Thymus (tissue), 11 donors: ENCODE measurements around the gene PLEKHG4B. TPM values are rescaled to one million over a fixed set of nuclear protein-coding genes. Genes with fewer than 3 reads are reported as not detected.

Source experiments
- DNase-seq, 9 donors: peaks; one replicate each; pipeline ENCODE4 v3.0.0-alpha.2; 2013; ENCODE audit warnings: low spot score in 9 of 9, low read depth in 6 of 9, missing footprints in 1 of 9
- H3K27ac ChIP-seq, 2 donors: one replicate each; pipeline ENCODE4 v1.5.1; 2013; ENCODE audit warnings: control low read depth in 1 of 2, low read depth in 1 of 2, low read length in 1 of 2, mild to moderate bottlenecking in 1 of 2, moderate library complexity in 1 of 2
- H3K27me3 ChIP-seq, 2 donors: one replicate each; pipeline ENCODE4 v1.5.1; 2013; ENCODE audit warnings: low read length in 1 of 2; ENCODE audit not compliant: control insufficient read depth in 2 of 2, insufficient read depth in 1 of 2
- H3K36me3 ChIP-seq, 2 donors: one replicate each; pipeline ENCODE4 v1.5.1; 2013; ENCODE audit warnings: low read length in 1 of 2, mild to moderate bottlenecking in 1 of 2, moderate library complexity in 1 of 2; ENCODE audit not compliant: control insufficient read depth in 2 of 2, insufficient read depth in 2 of 2
- H3K4me1 ChIP-seq, 2 donors: one replicate each; pipeline ENCODE4 v1.5.1; 2013; ENCODE audit warnings: low read length in 2 of 2; ENCODE audit not compliant: control insufficient read depth in 2 of 2, insufficient read depth in 2 of 2
- H3K4me3 ChIP-seq, 2 donors: one replicate each; pipeline ENCODE4 v1.5.1; 2013; ENCODE audit warnings: low read length in 2 of 2, control low read depth in 1 of 2, mild to moderate bottlenecking in 1 of 2
- H3K9me3 ChIP-seq, 2 donors: one replicate each; pipeline ENCODE4 v1.5.1; 2013; ENCODE audit warnings: low read length in 1 of 2, mild to moderate bottlenecking in 1 of 2; ENCODE audit not compliant: control insufficient read depth in 2 of 2, insufficient read depth in 1 of 2
- WGBS: extraction: QIAGEN DNeasy Blood & Tissue Kit; methylation state at CpG from one replicate; pipeline ENCODE4 v1.1.7; 2013; 5-methylcytosine and 5-hydroxymethylcytosine counted together
- polyA plus RNA-seq: library from polyadenylated mRNA; stranded (reverse); fragments of 200-250 nt; gene quantifications from one replicate; pipeline ENCODE4 v1.2.3, GENCODE V29; 2013
- total RNA-seq: library from RNA; stranded (reverse); fragments of 120-200 nt; gene quantifications from one replicate; pipeline ENCODE4 v1.2.4, GENCODE V29; 2013
- donor health status: healthy.

PLEKHG4B gene
- total and polyA plus RNA-seq, 2 donors, result 0.47 to 0.64 TPM

DNA sequence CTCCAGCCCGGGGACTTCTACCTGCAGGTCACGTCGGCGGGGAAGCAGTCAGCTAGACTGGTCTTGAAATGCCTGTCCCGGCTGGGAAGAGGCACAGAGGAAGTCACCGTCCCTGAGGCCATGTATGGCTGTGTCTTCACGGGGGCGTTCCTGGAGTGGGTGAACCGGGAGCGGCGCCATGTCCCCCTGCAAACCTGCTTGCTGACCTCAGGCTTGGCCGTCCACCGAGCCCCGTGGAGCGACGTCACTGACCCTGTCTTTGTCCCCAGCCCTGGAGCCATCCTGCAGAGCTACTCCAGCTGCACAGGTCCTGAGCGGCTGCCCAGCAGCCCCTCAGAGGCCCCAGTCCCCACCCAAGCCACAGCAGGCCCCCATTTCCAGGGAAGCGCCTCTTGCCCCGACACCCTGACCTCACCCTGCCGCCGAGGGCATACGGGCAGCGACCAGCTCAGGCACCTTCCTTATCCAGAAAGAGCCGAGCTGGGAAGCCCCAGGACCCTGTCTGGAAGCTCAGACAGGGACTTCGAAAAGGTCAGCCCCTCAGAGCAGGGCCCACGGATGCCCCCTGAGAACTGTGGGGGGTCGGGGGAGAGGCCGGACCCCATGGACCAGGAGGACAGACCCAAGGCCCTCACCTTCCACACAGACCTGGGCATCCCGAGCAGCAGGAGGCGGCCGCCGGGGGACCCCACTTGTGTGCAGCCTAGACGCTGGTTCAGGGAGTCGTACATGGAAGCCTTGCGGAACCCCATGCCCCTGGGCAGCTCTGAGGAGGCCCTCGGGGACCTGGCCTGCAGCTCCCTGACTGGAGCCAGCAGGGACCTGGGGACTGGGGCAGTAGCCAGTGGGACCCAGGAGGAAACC, 47.8 kb downstream of the PLEKHG4B start:
- Histone ChIP-seq H3K27me3 (no peaks in the 10 kb centered on the region), H3K27ac (no peak overlapping the region), H3K36me3 (no peaks in the 10 kb centered on the region), H3K4me1 (no peaks in the 10 kb centered on the region), H3K9me3 (no peaks in the 10 kb centered on the region), H3K4me3 (no peak overlapping the region)
- DNase-seq, result no peak
- 92% methylated on average over 36 of the region's 36 CpGs for WGBS

DNA sequence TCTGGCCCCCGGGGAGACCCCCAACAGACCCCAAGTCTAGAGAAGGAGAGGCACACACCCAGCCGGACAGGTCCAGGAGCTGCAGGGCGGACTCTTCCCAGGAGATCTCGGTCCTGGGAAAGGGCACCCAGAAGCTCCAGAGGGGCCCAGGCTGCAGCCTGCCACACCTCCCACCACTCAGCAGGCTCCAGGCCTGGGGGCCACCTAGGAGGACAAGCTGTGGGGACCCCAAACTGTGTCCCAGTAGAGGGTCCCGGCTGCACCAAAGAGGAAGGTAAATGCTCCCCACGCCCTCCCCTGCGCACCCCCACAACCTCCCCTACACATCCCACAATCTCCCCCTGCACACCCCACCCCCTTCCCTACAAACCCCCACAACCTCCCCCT, 48.5 kb downstream of the PLEKHG4B start:
- WGBS, result 91% methylated on average over 7 of the region's 7 CpGs

DNA sequence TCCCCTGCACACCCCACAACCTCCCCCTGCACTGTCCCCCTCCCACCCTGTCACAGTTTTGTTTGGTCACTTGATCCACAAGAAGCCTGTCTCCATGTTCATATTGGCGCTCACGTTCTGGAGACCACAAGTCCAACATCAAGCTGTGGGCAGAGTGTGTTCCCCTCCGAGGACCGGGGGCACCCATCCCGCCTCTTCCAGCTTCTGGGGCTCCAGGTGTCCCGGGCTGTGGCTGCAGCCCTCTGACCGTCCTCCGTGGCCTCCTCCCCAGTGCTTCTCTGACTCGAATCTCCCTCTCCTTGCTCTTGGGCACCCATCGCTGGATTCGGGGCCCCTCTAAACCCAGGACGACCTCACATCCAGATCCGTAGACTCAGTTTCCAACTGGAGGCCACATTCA, 49.2 kb downstream of the PLEKHG4B start:
- Histone ChIP-seq H3K27ac (no peak overlapping the region), H3K4me1 (no peaks in the 10 kb centered on the region), H3K27me3 (no peaks in the 10 kb centered on the region), H3K9me3 (peaks cover 0 to 4% of the 10 kb centered on the region in 2 donors), H3K36me3 (no peaks in the 10 kb centered on the region), H3K4me3 (no peak overlapping the region)
- no peak for DNase-seq
- WGBS, result 95% methylated on average over 13 of the region's 13 CpGs

More for the DNA sequence above, 48.5 kb downstream of the PLEKHG4B start:
- no peaks in the 10 kb centered on the region for H3K36me3 ChIP-seq
- no peak overlapping the region for H3K27ac ChIP-seq
- no peaks in the 10 kb centered on the region for H3K27me3 ChIP-seq
- H3K4me1 ChIP-seq, result no peaks in the 10 kb centered on the region
- no peaks in the 10 kb centered on the region for H3K9me3 ChIP-seq
- no peak for DNase-seq
- H3K4me3 ChIP-seq, result no peak overlapping the region

DNA sequence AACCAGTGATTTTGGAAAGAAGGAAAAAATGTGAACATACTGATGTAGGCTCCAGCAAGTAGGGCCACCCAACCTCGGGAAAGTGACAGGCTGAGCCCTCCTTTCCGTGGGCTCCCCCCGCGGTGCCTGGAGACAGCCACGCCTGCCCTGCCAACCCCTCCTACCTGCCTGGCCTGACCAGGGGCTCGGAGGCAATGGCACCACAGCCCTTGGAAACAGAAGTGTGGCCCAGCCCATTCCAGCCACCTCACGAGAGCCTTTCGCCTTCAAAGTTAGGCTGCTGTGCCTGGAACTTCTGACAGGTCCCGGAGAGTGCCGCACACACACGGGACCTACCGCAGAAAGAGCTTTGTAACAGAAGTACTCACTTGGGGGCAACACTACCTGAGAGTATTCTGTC, 49.8 kb downstream of the PLEKHG4B start:
- H3K36me3 ChIP-seq, result no peaks in the 10 kb centered on the region
- H3K9me3 ChIP-seq, result peaks cover 0 to 9% of the 10 kb centered on the region in 2 donors
- WGBS, result 95% methylated on average over 12 of the region's 12 CpGs
- no peak overlapping the region for H3K27ac ChIP-seq
- H3K4me1 ChIP-seq, result no peaks in the 10 kb centered on the region
- no peak overlapping the region for H3K4me3 ChIP-seq
- no peak for DNase-seq
- no peaks in the 10 kb centered on the region for H3K27me3 ChIP-seq

DNA sequence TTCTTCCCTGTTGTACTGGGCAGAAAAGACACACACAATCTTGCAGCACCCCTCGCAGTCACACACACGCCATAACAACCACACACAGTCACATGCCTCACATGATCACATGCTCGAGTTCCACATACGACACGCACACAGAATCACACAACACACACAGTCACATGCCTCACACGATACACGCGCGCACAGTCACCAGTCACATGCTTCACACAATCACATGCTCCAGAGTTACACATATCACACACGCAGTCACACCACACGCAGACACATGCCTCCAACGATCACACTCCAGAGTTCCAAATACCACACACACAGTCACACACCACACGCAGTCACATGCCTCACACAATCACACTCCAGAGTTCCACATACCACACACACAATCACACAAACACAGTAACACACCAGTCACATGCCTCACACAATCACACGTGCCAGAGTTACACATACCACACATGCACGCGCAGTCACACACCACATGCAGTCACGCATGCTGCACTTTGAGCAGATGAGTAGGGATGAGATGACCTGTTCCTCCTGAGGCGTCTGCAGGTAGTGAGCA, 50.4 kb downstream of the PLEKHG4B start:
- Histone ChIP-seq H3K9me3 (peaks cover 0 to 15% of the 10 kb centered on the region in 2 donors), H3K4me3 (no peak overlapping the region), H3K36me3 (no peaks in the 10 kb centered on the region), H3K4me1 (no peaks in the 10 kb centered on the region), H3K27me3 (no peaks in the 10 kb centered on the region), H3K27ac (no peak overlapping the region)
- no peak for DNase-seq
- WGBS, result 97% methylated on average over 18 of the region's 18 CpGs

DNA sequence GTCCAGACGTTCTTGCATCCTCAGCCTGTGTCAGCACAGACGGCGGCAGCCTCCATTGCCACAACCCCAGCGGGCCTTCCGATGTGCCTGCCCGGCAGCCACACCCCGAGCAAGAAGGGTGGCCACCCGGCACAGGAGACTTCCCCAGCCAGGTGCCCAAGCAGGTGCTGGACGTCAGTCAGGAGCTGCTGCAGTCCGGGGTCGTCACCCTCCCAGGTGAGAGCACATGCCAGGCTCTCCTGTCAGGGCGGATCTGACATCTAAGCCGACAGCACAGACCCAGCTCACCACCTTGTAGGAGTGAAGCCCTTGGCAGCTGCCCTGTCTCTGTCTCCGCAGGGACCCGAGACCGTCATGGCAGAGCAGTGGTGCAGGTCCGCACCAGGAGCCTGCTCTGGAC, 51.1 kb downstream of the PLEKHG4B start:
- H3K27ac ChIP-seq, result no peak overlapping the region
- H3K9me3 ChIP-seq, result peaks cover 0 to 16% of the 10 kb centered on the region in 2 donors
- no peak for DNase-seq
- 84% methylated on average over 17 of the region's 17 CpGs for WGBS
- H3K36me3 ChIP-seq, result no peaks in the 10 kb centered on the region
- H3K4me3 ChIP-seq, result no peak overlapping the region
- H3K4me1 ChIP-seq, result no peaks in the 10 kb centered on the region
- H3K27me3 ChIP-seq, result no peaks in the 10 kb centered on the region

DNA sequence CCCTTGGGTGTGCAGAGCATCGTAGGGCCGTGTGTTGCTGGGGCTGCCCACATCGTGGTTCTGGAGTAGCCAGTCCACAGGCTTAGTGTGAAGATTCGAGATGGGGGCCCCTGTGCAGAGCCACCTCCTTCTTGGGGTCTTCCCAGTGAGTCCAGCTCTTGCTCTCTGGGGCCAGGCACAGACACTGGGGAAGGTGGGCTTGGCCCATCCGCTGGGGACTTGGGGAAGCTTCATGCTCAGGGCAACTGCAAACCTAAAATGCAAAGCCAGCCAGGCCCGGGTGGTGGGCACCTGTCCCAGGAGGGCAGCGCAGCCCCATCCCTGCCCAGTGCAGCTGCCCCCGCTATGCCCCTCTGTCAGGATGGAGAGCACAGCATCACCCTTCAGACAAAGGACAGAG, 53.0 kb downstream of the PLEKHG4B start:
- H3K4me3 ChIP-seq, result no peak overlapping the region
- WGBS, result 95% methylated on average over 8 of the region's 8 CpGs
- no peaks in the 10 kb centered on the region for H3K36me3 ChIP-seq
- peaks cover 0 to 16% of the 10 kb centered on the region in 2 donors for H3K9me3 ChIP-seq
- DNase-seq, result no peak
- no peaks in the 10 kb centered on the region for H3K4me1 ChIP-seq
- H3K27ac ChIP-seq, result no peak overlapping the region
- no peaks in the 10 kb centered on the region for H3K27me3 ChIP-seq

DNA sequence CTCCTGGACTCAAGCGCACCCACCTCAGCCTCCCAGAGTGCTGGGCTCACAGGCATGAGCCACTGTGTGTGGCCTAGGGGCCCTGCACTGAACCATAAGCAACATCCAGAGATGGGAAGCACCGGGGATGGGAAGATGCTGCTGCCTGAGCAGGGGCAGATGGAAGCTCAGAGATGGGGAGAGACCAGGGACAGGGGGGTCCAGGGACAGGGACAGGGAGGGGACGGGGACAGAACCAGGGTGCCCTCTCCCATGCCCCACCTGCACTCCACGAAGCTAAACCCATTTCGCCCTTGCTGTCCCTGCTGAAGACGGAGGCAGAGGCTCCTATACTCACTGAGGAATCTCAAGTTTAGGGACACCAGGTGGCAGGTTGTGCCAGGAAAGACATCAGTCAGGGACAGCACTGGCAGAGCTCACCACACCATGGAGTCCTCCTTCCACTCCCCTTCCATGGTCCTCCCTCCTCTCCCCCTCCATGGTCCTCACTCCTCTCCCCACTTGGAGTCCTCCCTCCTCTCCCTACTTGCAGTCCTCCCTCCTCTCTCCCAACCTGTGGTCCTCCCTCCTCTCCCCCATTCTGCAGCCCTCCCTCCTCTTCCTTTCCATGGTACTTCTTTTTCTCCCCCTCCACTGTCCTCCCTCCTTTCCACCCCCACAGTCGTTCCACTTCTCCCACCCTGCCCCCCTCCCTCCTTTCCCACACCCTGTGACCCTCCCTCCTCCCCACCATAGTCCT, 53.8 kb downstream of the PLEKHG4B start:
- H3K36me3 ChIP-seq, result no peaks in the 10 kb centered on the region
- no peak overlapping the region for H3K27ac ChIP-seq
- peaks cover 0 to 16% of the 10 kb centered on the region in 2 donors for H3K9me3 ChIP-seq
- 66% methylated on average over 7 of the region's 7 CpGs for WGBS
- H3K4me1 ChIP-seq, result no peaks in the 10 kb centered on the region
- H3K27me3 ChIP-seq, result no peaks in the 10 kb centered on the region
- no peak overlapping the region for H3K4me3 ChIP-seq
- DNase-seq, result no peak

DNA sequence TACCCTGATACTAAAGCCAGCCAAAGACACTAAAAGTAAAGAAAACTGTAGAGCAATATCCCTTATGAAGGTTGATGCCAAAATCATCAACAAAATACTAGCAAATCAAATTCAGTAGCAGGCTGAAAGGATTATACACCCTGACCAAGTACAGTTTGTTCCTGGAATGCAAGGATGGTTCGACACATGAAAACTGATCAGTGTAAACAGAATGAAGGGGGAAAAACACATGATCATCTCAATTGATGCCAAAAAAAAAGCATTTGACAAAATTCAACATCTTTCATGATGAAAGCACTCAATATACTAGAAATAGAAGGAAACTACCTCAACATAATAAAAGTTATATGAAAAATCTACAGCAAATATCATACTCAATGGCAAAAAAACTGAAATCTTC, 55.8 kb downstream of the PLEKHG4B start:
- WGBS, result 98% methylated on average over 1 of the region's 1 CpG
- no peaks in the 10 kb centered on the region for H3K27me3 ChIP-seq
- H3K36me3 ChIP-seq, result no peaks in the 10 kb centered on the region
- no peak overlapping the region for H3K27ac ChIP-seq
- H3K4me3 ChIP-seq, result no peak overlapping the region
- peaks cover 0 to 16% of the 10 kb centered on the region in 2 donors for H3K9me3 ChIP-seq
- peak in 1 of 9 donors; percentile 1 for DNase-seq
- no peaks in the 10 kb centered on the region for H3K4me1 ChIP-seq
